OCI-LY7 (cell line): ENCODE measurements around the gene CHMP4B. TPM values are rescaled to one million over a fixed set of nuclear protein-coding genes. Genes with fewer than 3 reads are reported as not detected.

Experiments
- BruUV-seq: library from RNA; stranded (reverse); fragments of 400-500 nt; replicated peaks from 2 replicates; lab custom pipeline; 2021; lab: Mats Ljungman, UMichigan
- CTCF ChIA-PET: fragments of 300-600 bp; sonication (Branson Sonifier 250); formaldehyde crosslinking; loops from one replicate; lab custom pipeline; 2022; ENCODE audit warnings: antibody characterized with exemption; ENCODE audit not compliant: unreplicated experiment; lab: Charles Lee
- POLR2A ChIA-PET: fragments of 300-600 bp; sonication (Branson Sonifier 250); formaldehyde crosslinking; loops from one replicate; lab custom pipeline; 2022; ENCODE audit warnings: antibody characterized with exemption; lab: Charles Lee
- DNase-seq: peaks from one replicate; pipeline ENCODE4 v3.0.0-alpha.2; 2015; ENCODE audit warnings: low spot score
- H2AFZ ChIP-seq: fragments of 200-600 bp; sonication (generic), shearing (Covaris generic); 2 replicates; pipeline ENCODE4 v1.6.1; 2014; ENCODE audit warnings: mild to moderate bottlenecking, antibody characterized with exemption, low read length, moderate library complexity
- H3K27ac ChIP-seq: fragments of 200-600 bp; sonication (generic); 2 replicates; pipeline ENCODE4 v1.5.1; 2014; ENCODE audit warnings: mixed run types, low read depth, mild to moderate bottlenecking, moderate library complexity, low read length, inconsistent platforms; ENCODE audit not compliant: poor library complexity, severe bottlenecking
- H3K36me3 ChIP-seq: fragments of 200-600 bp; sonication (generic); 2 replicates; pipeline ENCODE4 v1.6.1; 2014; ENCODE audit warnings: mild to moderate bottlenecking, antibody characterized with exemption, low read length, moderate library complexity, mixed read lengths; ENCODE audit not compliant: insufficient read depth
- H3K4me1 ChIP-seq: fragments of 200-600 bp; sonication (generic); 2 replicates; pipeline ENCODE4 v1.5.1; 2014; ENCODE audit warnings: mild to moderate bottlenecking, low read length; ENCODE audit not compliant: insufficient read depth, poor library complexity, severe bottlenecking
- H3K4me2 ChIP-seq: fragments of 200-600 bp; sonication (generic); 2 replicates; pipeline ENCODE4 v1.6.1; 2014; ENCODE audit warnings: mild to moderate bottlenecking, low read length
- H3K4me3 ChIP-seq: fragments of 200-600 bp; sonication (generic); 2 replicates; pipeline ENCODE4 v1.5.1; 2014; ENCODE audit warnings: mild to moderate bottlenecking, low read depth, low read length; ENCODE audit not compliant: poor library complexity, severe bottlenecking
- H3K79me2 ChIP-seq: fragments of 200-600 bp; sonication (generic); 2 replicates; pipeline ENCODE4 v1.6.1; 2016; ENCODE audit warnings: low read depth, mild to moderate bottlenecking, low read length, moderate library complexity, mixed read lengths; ENCODE audit not compliant: insufficient read depth
- H3K9me2 ChIP-seq: fragments of 200-600 bp; sonication (generic); 2 replicates; pipeline ENCODE4 v1.6.1; 2016; ENCODE audit warnings: mild to moderate bottlenecking, low read length, mixed read lengths; ENCODE audit not compliant: insufficient read depth
- H3K9me3 ChIP-seq: fragments of 200-600 bp; sonication (generic); 2 replicates; pipeline ENCODE4 v1.6.1; 2014; ENCODE audit warnings: mild to moderate bottlenecking, mixed run types, low read length, mixed read lengths
- H4K20me1 ChIP-seq: fragments of 200-600 bp; sonication (generic); 2 replicates; pipeline ENCODE4 v1.6.1; 2014; ENCODE audit warnings: mild to moderate bottlenecking, antibody characterized with exemption, low read length, moderate library complexity, mixed read lengths; ENCODE audit not compliant: insufficient read depth
- EZH2phosphoT487 ChIP-seq: fragments of 200-600 bp; sonication (generic); IDR thresholded peaks from 2 replicates; pipeline ENCODE4 v1.6.1; 2018; ENCODE audit warnings: low read depth, borderline replicate concordance, mild to moderate bottlenecking, mixed run types, antibody characterized with exemption, low read length, moderate library complexity, mixed read lengths
- intact Hi-C: fragments of 100-400 bp; cut with micrococcal nuclease; formaldehyde crosslinking; loops from one replicate; pipeline ENCODE4 v1.10.0; 2022; ENCODE audit not compliant: unreplicated experiment
- total RNA-seq, 2 experiments: library from RNA; depleted of rRNA in 1 of 2; stranded (reverse); fragments of >200 nt in 1 of 2; shearing (Covaris generic) in 1 of 2; gene quantifications; 2 replicates each; pipeline ENCODE4 v1.2.3, GENCODE V29; 2014 to 2022
- TF ChIP-seq, protein P1 (sequence below): fragments of 200-600 bp; sonication (generic); conservative IDR thresholded peaks from 2 replicates; pipeline ENCODE4 v1.5.1; 2014; ENCODE audit warnings: mild to moderate bottlenecking, antibody characterized with exemption, low read length, moderate library complexity, mixed read lengths

Gene CHMP4B
- total RNA-seq, 2 experiments from 2014 or later: 32.4 to 84.2 TPM

- no peaks in the 10 kb centered on the region for H3K9me2 ChIP-seq
- H3K4me1 ChIP-seq: peaks cover 49% of the 10 kb centered on the region
- BruUV-seq: no TSS peak
- H3K4me2 ChIP-seq: peak overlapping the region; percentile 87
- peaks cover 19% of the 10 kb centered on the region; the same call in 1 of the 2 replicates for H3K9me3 ChIP-seq
- peaks cover 6% of the 10 kb centered on the region; the same call in 1 of the 2 replicates for H3K36me3 ChIP-seq
- no peaks in the 10 kb centered on the region for H3K79me2 ChIP-seq
- intact Hi-C loops: loop anchor here (1.0 to 2.0 kb wide), 3 partner anchors 8 to 118 kb away; partner anchors contain the start of gene RALY
- ChIA-PET CTCF (interaction anchor here (0.6 kb wide), 1 partner anchor 82 kb away, joined by 3 read pairs; no protein-coding TSS in a partner anchor), POLR2A (interaction anchor here (0.7 to 3.5 kb wide), 5 partner anchors 8 to 237 kb away, joined by 4 to 12 read pairs (median 6); partner anchors contain the start of gene EIF2S2)
- H4K20me1 ChIP-seq: no peaks in the 10 kb centered on the region
- TF ChIP-seq EZH2phosphoT487: no peak
- TF ChIP-seq, protein P1, sequence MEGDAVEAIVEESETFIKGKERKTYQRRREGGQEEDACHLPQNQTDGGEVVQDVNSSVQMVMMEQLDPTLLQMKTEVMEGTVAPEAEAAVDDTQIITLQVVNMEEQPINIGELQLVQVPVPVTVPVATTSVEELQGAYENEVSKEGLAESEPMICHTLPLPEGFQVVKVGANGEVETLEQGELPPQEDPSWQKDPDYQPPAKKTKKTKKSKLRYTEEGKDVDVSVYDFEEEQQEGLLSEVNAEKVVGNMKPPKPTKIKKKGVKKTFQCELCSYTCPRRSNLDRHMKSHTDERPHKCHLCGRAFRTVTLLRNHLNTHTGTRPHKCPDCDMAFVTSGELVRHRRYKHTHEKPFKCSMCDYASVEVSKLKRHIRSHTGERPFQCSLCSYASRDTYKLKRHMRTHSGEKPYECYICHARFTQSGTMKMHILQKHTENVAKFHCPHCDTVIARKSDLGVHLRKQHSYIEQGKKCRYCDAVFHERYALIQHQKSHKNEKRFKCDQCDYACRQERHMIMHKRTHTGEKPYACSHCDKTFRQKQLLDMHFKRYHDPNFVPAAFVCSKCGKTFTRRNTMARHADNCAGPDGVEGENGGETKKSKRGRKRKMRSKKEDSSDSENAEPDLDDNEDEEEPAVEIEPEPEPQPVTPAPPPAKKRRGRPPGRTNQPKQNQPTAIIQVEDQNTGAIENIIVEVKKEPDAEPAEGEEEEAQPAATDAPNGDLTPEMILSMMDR: no peak
- H2AFZ ChIP-seq: no peak overlapping the region; the same call in 1 of the 2 replicates
- DNase-seq: peak; percentile 96
- H3K27ac ChIP-seq: peak overlapping the region; percentile 93
- peak overlapping the region; percentile 54 for H3K4me3 ChIP-seq
Observed at GRCh38 chr20:33875055-33875454, 63.9 kb downstream of the CHMP4B start.

DNA sequence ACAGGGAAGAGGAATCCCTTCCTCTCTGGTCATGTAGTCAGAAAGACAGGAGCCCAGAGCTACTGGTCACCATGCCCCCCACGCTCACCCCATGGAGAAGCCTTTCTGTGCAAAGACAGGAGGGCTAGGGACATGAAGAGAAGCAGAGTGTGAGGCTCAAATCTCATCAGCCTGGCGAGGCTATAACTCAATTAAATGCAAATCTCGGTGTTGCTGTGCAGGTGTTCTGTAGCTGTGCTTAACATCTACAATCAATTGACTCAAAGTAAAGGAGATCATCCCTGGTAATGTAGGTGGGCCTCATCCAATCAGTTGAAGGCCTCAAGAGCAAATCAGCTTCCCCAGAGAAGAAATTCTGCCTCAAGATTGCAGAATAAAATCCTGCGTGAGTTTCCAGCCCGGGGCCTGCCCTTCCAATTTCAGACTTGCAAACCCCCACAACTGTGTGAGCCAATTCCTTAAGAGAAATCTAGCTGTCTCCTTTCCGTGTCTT lies 64.4 kb downstream of the CHMP4B start:
- CTCF ChIA-PET: interaction anchor here (0.6 kb wide), 1 partner anchor 81 kb away, joined by 3 read pairs; no protein-coding TSS in a partner anchor
- POLR2A ChIA-PET: interaction anchor here (0.6 to 3.5 kb wide), 5 partner anchors 8 to 238 kb away, joined by 3 to 12 read pairs (median 4); partner anchors contain the start of gene EIF2S2
- Histone ChIP-seq H4K20me1 (no peaks in the 10 kb centered on the region), H3K79me2 (no peaks in the 10 kb centered on the region), H3K36me3 (peaks cover 6% of the 10 kb centered on the region; the same call in 1 of the 2 replicates), H3K4me2 (peak overlapping the region; percentile 87), H3K27ac (peak overlapping the region; percentile 93), H3K4me3 (peak overlapping the region; percentile 54), H3K9me3 (peaks cover 24% of the 10 kb centered on the region; the same call in 1 of the 2 replicates), H3K9me2 (no peaks in the 10 kb centered on the region), H3K4me1 (peaks cover 53% of the 10 kb centered on the region), H2AFZ (no peak overlapping the region; the same call in 1 of the 2 replicates)
- peak; percentile 80 for DNase-seq
- intact Hi-C loops: loop anchor here (1.0 to 2.0 kb wide), 3 partner anchors 8 to 117 kb away; partner anchors contain the start of gene RALY
- TF ChIP-seq EZH2phosphoT487: no peak
- TF ChIP-seq, protein P1: no peak
- no TSS peak for BruUV-seq

DNA sequence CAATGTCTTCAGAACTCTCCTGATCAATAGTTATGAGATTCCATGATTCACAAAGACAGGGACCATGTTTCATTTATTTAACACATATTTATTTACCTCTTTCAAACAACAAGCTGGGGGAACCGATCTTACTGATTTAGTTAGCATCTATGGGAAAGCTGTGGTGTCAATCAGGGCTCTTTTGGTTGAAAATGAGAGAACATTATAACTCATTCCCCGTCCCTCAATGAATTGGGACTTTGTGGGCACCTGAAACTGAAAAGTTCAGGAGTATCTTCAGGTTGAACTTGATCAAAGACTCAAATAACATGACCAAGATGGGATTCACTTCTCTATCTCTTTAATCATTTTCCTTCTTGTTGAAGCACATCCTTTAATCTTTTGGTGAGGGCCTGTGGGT lies 67.4 kb downstream of the CHMP4B start:
- Histone ChIP-seq H3K27ac (peak overlapping the region; percentile 27), H3K9me2 (no peaks in the 10 kb centered on the region), H3K79me2 (no peaks in the 10 kb centered on the region), H3K36me3 (peaks cover 6% of the 10 kb centered on the region; the same call in 1 of the 2 replicates), H3K4me2 (no peak overlapping the region), H3K9me3 (peaks cover 31% of the 10 kb centered on the region; the same call in 1 of the 2 replicates), H4K20me1 (no peaks in the 10 kb centered on the region), H3K4me1 (peaks cover 74% of the 10 kb centered on the region), H3K4me3 (no peak overlapping the region), H2AFZ (no peak overlapping the region)
- no peak for DNase-seq
- BruUV-seq: no TSS peak
- ChIA-PET POLR2A (interaction anchor here (2.6 kb wide), 1 partner anchor 36 kb away, joined by 12 read pairs; no protein-coding TSS in a partner anchor), CTCF (no interaction called here)
- intact Hi-C loops: no loop called here
- TF ChIP-seq EZH2phosphoT487: no peak
- TF ChIP-seq, protein P1: no peak
